AG10803 (cell line): ENCODE data around the gene DNAJA3.

Experiments
- DNase-seq: peaks from one replicate; pipeline ENCODE4 v3.0.0; 2010; ENCODE audit warnings: low read depth
- H3K4me3 ChIP-seq: 2 replicates; pipeline ENCODE4 v1.5.1; 2011; ENCODE audit warnings: mild to moderate bottlenecking, low read length, control low read depth
- TF ChIP-seq, protein P1 (sequence below): conservative IDR thresholded peaks from 2 replicates; pipeline ENCODE4 v1.5.1; 2011; ENCODE audit warnings: mild to moderate bottlenecking, low read length, control low read depth, inconsistent platforms

DNAJA3 gene

DNA sequence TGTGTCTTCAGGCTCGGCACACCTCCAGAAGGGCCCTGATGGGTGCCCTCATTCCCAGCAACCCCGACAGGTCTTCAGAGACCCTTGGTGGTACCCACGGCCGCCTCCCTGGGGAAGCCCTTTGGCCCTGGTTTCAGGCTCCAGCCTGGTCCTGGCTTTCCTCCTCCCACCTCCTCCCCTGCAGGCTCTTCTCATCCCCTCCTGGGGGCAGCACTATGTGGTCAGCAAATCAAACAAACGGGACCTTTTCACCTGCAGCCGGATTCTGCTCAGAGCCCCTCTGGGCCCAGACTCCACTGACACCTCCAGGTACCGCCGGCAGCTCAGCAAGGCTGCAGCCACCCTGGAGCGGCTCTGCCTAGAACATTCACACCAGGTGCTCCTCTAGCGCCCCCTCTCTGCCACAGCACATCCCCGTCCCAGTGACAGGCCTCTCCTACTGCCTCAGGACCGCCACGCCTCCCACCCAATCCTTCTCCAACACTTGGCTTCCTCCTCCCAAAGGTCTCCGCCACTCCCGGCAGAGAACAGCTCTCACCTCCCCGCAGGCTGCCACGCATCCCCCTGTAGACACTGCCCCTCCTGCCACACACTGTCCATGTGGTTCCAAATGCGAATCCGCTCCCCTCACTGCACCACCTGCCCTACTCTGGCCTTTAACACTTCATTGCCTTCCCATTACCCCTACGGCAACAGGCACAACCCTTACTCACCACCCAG, 21.3 kb upstream of the DNAJA3 start:
- no peak overlapping the region for H3K4me3 ChIP-seq
- TF ChIP-seq, protein P1, sequence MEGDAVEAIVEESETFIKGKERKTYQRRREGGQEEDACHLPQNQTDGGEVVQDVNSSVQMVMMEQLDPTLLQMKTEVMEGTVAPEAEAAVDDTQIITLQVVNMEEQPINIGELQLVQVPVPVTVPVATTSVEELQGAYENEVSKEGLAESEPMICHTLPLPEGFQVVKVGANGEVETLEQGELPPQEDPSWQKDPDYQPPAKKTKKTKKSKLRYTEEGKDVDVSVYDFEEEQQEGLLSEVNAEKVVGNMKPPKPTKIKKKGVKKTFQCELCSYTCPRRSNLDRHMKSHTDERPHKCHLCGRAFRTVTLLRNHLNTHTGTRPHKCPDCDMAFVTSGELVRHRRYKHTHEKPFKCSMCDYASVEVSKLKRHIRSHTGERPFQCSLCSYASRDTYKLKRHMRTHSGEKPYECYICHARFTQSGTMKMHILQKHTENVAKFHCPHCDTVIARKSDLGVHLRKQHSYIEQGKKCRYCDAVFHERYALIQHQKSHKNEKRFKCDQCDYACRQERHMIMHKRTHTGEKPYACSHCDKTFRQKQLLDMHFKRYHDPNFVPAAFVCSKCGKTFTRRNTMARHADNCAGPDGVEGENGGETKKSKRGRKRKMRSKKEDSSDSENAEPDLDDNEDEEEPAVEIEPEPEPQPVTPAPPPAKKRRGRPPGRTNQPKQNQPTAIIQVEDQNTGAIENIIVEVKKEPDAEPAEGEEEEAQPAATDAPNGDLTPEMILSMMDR, result peak; percentile 68
- no peak for DNase-seq

DNA sequence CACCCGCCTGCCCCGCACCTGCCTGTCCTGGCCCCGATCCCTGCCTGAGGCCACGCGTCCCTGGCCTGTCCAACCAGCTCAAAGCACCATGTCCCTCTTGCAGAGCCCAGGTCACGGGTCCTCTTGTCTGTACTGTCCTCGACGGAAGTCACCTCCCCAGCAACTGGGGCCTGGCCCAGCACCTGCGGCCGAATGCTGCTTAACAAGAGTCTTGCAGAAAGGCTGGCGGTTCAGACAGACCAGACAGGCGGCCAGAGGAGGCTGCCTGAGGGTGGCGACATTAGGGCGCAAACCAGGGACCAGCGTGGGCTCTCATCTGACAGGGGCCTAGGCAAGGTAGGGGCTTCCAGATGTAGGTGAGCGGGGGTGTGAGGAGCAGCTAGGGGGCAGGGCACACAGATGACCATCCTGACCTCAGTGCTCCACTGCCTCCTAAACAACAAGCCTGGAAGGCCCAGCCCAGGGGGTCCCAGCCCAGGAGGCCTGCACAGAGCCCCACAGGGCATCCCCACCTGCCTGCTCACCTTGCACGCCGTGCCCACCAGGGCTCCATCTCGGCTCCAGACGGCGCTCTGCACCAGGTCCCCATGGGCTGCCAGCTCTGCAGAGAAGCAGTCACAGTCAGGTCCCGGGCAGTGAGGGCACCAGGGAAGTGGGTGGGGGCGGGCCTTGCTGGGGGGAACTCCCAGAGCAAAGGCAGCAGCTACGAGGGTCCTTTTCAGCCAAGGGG, 20.5 kb upstream of the DNAJA3 start:
- DNase-seq, result no peak
- TF ChIP-seq, protein P1, result no peak
- H3K4me3 ChIP-seq, result no peak overlapping the region

DNA sequence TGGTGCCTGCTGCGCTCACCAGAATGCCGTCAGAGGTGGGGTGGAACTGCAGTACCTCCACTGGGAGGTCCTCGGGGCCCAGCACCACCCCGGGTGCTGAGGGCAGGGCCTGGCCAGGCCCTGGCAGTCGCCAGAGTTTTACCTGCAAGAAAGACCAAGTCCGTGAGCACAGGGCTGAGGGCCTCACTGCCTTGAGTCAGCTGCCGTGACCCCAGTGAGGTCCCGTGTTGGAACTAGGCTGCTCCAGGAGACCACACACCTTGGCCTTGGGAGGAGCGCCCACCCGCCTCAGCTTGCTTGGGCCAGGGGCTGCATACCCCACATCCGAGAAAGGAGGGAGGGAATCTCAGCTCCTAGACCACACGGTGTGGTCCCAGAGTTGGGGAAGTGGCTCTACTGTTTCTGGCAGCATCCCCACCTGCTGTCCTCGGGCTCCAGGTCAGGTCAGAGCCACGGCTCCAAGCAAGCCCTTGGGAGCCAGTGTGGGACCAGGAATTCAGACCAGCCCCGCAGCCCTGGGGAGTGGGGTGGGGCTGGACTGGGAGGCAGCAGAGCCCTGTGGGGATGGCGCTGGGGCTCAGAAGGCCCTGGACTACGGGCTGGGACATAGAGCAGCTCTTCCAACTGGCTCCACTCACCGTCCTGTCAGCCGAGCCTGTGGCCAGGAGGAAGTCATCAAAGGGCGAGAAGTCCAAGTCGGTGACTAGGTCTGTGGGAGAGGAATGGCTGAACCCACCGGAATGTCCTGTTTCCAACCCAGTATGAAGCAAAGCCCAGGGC, 17.9 kb upstream of the DNAJA3 start:
- TF ChIP-seq, protein P1, result no peak
- peak; percentile 66 for DNase-seq
- H3K4me3 ChIP-seq, result no peak overlapping the region

- H3K4me3 ChIP-seq, result no peak overlapping the region
- TF ChIP-seq, protein P1, result no peak
- DNase-seq, result no peak
Observed at GRCh38 chr16:4408323-4408690, 17.4 kb upstream of the DNAJA3 start.

GRCh38 chr16:4409081-4409932, 16.4 kb upstream of the DNAJA3 start:
- TF ChIP-seq, protein P1, result 0 out of 2 replicates have a peak, but pooled peaks have one; percentile 9
- DNase-seq, result no peak
- H3K4me3 ChIP-seq, result no peak overlapping the region

DNA sequence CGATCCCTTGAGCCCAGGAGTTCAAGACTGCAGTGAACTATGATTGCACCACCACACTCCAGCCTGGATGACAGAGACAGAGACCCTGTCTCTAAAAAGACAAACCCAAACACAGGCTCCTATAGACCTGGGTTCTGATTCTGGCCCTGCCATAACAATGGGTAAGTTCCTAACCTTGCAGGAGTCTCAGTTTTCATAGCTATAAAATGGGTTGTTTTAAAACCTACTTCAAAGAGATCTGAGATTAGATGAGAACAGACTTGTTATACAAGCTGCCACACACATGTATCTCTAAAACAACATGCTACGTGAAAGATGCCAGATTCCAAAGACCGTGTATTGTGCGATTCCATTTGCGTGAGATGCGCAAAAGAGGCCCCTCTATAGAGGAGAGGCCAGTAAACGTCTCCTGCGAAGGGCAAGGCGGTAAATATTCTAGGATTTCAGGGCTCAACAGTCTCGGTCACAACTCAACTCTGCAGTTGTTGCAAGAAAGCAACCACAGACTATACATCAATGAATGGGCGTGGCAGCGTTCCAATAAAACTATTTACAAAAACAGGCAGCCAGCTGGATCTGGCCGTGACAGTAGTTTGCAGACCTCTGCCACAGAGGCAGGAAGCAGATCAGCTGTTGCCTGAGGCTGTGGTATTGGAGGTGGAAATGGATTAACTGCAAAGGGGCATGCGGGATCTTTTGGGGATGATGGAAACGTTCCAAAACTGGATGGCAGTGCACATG, 15.2 kb upstream of the DNAJA3 start:
- no peak overlapping the region for H3K4me3 ChIP-seq
- TF ChIP-seq, protein P1, result no peak
- peak; percentile 91 for DNase-seq
